ENCODE measurements around the gene CHD3.

- TF ChIP-seq CTCF (IDR thresholded peaks at IDR 0.05), result no peak
- TF ChIP-seq POLR2A (IDR thresholded peaks at IDR 0.05), result no peak
- no peak for TF ChIP-seq EP300 (IDR thresholded peaks at IDR 0.05)
Observed at GRCh38 chr17:7887038-7887481, 1.5 kb upstream of the CHD3 start.

Measured in tibial nerve (tissue), 4 donors.